Measurements from ENCODE around the gene PARD3B.
"Not testable (repeated sequence)": the region's sequence is repeated elsewhere in the genome, so short reads cannot be mapped to it uniquely, and the experiment has no call there.

Gene PARD3B

GRCh38 chr2:204550751-204551511, 5.7 kb downstream of the PARD3B start:
- ATAC-seq (ENCODE audit: insufficient read depth, low read depth) (no peak), DNase-seq (no peak)
- H3K27ac ChIP-seq (ENCODE audit: low read length), result no peak overlapping the region
- H3K27me3 ChIP-seq (ENCODE audit: insufficient read depth, low read length, poor library complexity), result peaks cover 7% of the 10 kb centered on the region
- H4K20me1 ChIP-seq (ENCODE audit: insufficient read depth, low read length), result no peaks in the 10 kb centered on the region
- H2AFZ ChIP-seq (ENCODE audit: low read depth, low read length), result no peak overlapping the region
- H3K79me2 ChIP-seq (ENCODE audit: insufficient read depth, low read length), result no peaks in the 10 kb centered on the region
- no peaks in the 10 kb centered on the region for H3K36me3 ChIP-seq (ENCODE audit: insufficient read depth, low read length)
- H3K4me3 ChIP-seq (ENCODE audit: low read depth in 1 of 2, low read length in 2 of 2), result no peak overlapping the region
- H3K9me3 ChIP-seq (ENCODE audit: insufficient read depth, low read length, severe bottlenecking), result no peaks in the 10 kb centered on the region
- no peak overlapping the region for H3K4me2 ChIP-seq (ENCODE audit: insufficient read depth, low read length)
- H3K9ac ChIP-seq (ENCODE audit: low read depth, low read length), result no peak overlapping the region
- no peaks in the 10 kb centered on the region for H3K4me1 ChIP-seq (ENCODE audit: insufficient read depth, low read length)
- no peak for TF ChIP-seq EZH2 (IDR thresholded peaks at IDR 0.05; ENCODE audit: borderline replicate concordance, low read depth, low read length, severe bottlenecking)
- TF ChIP-seq CTCF (IDR thresholded peaks at IDR 0.05; ENCODE audit: borderline replicate concordance, extremely low read depth, low read length, poor library complexity, severe bottlenecking), result no peak

- H3K79me2 ChIP-seq (ENCODE audit: insufficient read depth, low read length), result no peaks in the 10 kb centered on the region
- TF ChIP-seq EZH2 (IDR thresholded peaks at IDR 0.05; ENCODE audit: borderline replicate concordance, low read depth, low read length, severe bottlenecking), result no peak
- TF ChIP-seq CTCF (IDR thresholded peaks at IDR 0.05; ENCODE audit: borderline replicate concordance, extremely low read depth, low read length, poor library complexity, severe bottlenecking), result no peak
- H3K36me3 ChIP-seq (ENCODE audit: insufficient read depth, low read length), result no peaks in the 10 kb centered on the region
- no peak overlapping the region for H3K4me2 ChIP-seq (ENCODE audit: insufficient read depth, low read length)
- no peaks in the 10 kb centered on the region for H3K4me1 ChIP-seq (ENCODE audit: insufficient read depth, low read length)
- no peak overlapping the region for H2AFZ ChIP-seq (ENCODE audit: low read depth, low read length)
- H3K27ac ChIP-seq (ENCODE audit: low read length), result no peak overlapping the region
- ATAC-seq (ENCODE audit: insufficient read depth, low read depth) (no peak), DNase-seq (no peak)
- H4K20me1 ChIP-seq (ENCODE audit: insufficient read depth, low read length), result no peaks in the 10 kb centered on the region
- no peaks in the 10 kb centered on the region for H3K9me3 ChIP-seq (ENCODE audit: insufficient read depth, low read length, severe bottlenecking)
- H3K4me3 ChIP-seq (ENCODE audit: low read depth in 1 of 2, low read length in 2 of 2), result no peak overlapping the region
- peaks cover 5% of the 10 kb centered on the region for H3K27me3 ChIP-seq (ENCODE audit: insufficient read depth, low read length, poor library complexity)
- H3K9ac ChIP-seq (ENCODE audit: low read depth, low read length), result no peak overlapping the region
Observed at GRCh38 chr2:204551512-204551863, 6.2 kb downstream of the PARD3B start.

GRCh38 chr2:204557604-204558003, 12.3 kb downstream of the PARD3B start:
- Histone ChIP-seq H3K79me2 (ENCODE audit: insufficient read depth, low read length) (no peaks in the 10 kb centered on the region), H3K27me3 (ENCODE audit: insufficient read depth, low read length, poor library complexity) (no peaks in the 10 kb centered on the region), H3K9me3 (ENCODE audit: insufficient read depth, low read length, severe bottlenecking) (no peaks in the 10 kb centered on the region), H3K9ac (ENCODE audit: low read depth, low read length) (no peak overlapping the region), H4K20me1 (ENCODE audit: insufficient read depth, low read length) (no peaks in the 10 kb centered on the region), H3K4me2 (ENCODE audit: insufficient read depth, low read length) (no peak overlapping the region), H3K4me1 (ENCODE audit: insufficient read depth, low read length) (no peaks in the 10 kb centered on the region), H3K4me3 (ENCODE audit: low read depth in 1 of 2, low read length in 2 of 2) (no peak overlapping the region), H2AFZ (ENCODE audit: low read depth, low read length) (no peak overlapping the region), H3K36me3 (ENCODE audit: insufficient read depth, low read length) (no peaks in the 10 kb centered on the region), H3K27ac (ENCODE audit: low read length) (no peak overlapping the region)
- DNase-seq (no peak), ATAC-seq (ENCODE audit: insufficient read depth, low read depth) (no peak)
- no peak for TF ChIP-seq EZH2 (IDR thresholded peaks at IDR 0.05; ENCODE audit: borderline replicate concordance, low read depth, low read length, severe bottlenecking)
- TF ChIP-seq CTCF (IDR thresholded peaks at IDR 0.05; ENCODE audit: borderline replicate concordance, extremely low read depth, low read length, poor library complexity, severe bottlenecking), result no peak

GRCh38 chr2:204559358-204559757, 14.1 kb downstream of the PARD3B start:
- not testable (repeated sequence) for ATAC-seq (ENCODE audit: insufficient read depth, low read depth); H3K27ac ChIP-seq (ENCODE audit: low read length)

More at GRCh38 chr2:204559358-204559757, 14.1 kb downstream of the PARD3B start:
- not testable (repeated sequence) for H4K20me1 ChIP-seq (ENCODE audit: insufficient read depth, low read length); H3K4me2 ChIP-seq (ENCODE audit: insufficient read depth, low read length); H3K36me3 ChIP-seq (ENCODE audit: insufficient read depth, low read length); H3K4me1 ChIP-seq (ENCODE audit: insufficient read depth, low read length); H3K9me3 ChIP-seq (ENCODE audit: insufficient read depth, low read length, severe bottlenecking); H3K9ac ChIP-seq (ENCODE audit: low read depth, low read length); H3K4me3 ChIP-seq (ENCODE audit: low read depth in 1 of 2, low read length in 2 of 2); H3K27me3 ChIP-seq (ENCODE audit: insufficient read depth, low read length, poor library complexity); H3K79me2 ChIP-seq (ENCODE audit: insufficient read depth, low read length); DNase-seq; H2AFZ ChIP-seq (ENCODE audit: low read depth, low read length)

Data from DND-41 (cell line).